H9 (cell line): ENCODE results near the gene CDC42EP3. TPM values are rescaled to one million over a fixed set of nuclear protein-coding genes. Genes with fewer than 3 reads are reported as not detected.

Experiments used
- DNase-seq: peaks from one replicate; pipeline ENCODE4 v3.0.0-alpha.2; 2017
- H2AFZ ChIP-seq: one replicate; pipeline ENCODE4 v1.6.1; 2013; ENCODE audit warnings: mild to moderate bottlenecking, low read length, control low read depth, moderate library complexity
- H2AK5ac ChIP-seq: 2 replicates; pipeline ENCODE4 v1.6.1; 2013; ENCODE audit warnings: low read length, control low read depth, mixed read lengths; ENCODE audit not compliant: insufficient read length
- H2BK120ac ChIP-seq: one replicate; pipeline ENCODE4 v1.6.1; 2013; ENCODE audit warnings: low read depth, mild to moderate bottlenecking, low read length, control low read depth, inconsistent platforms; ENCODE audit not compliant: poor library complexity, severe bottlenecking
- H2BK12ac ChIP-seq: 2 replicates; pipeline ENCODE4 v1.6.1; 2013; ENCODE audit warnings: low read length, control low read depth, mixed read lengths, low read depth; ENCODE audit not compliant: insufficient read length
- H2BK15ac ChIP-seq: 2 replicates; pipeline ENCODE4 v1.6.1; 2013; ENCODE audit warnings: low read depth, low read length, control low read depth
- H2BK20ac ChIP-seq: one replicate; pipeline ENCODE4 v1.6.1; 2013; ENCODE audit warnings: low read depth, mild to moderate bottlenecking, low read length, control low read depth, inconsistent platforms; ENCODE audit not compliant: poor library complexity, severe bottlenecking
- H2BK5ac ChIP-seq: 2 replicates; pipeline ENCODE4 v1.6.1; 2013; ENCODE audit warnings: low read length, control low read depth, mixed read lengths; ENCODE audit not compliant: insufficient read length
- H3K14ac ChIP-seq: 2 replicates; pipeline ENCODE4 v1.6.1; 2013; ENCODE audit warnings: low read length, control low read depth; ENCODE audit not compliant: insufficient read depth
- H3K18ac ChIP-seq: 2 replicates; pipeline ENCODE4 v1.6.1; 2013; ENCODE audit warnings: low read depth, mild to moderate bottlenecking, mixed read lengths, low read length, control low read depth; ENCODE audit not compliant: insufficient read length
- H3K23ac ChIP-seq: 2 replicates; pipeline ENCODE4 v1.6.1; 2013; ENCODE audit warnings: low read length, control low read depth, mixed read lengths, low read depth; ENCODE audit not compliant: insufficient read length
- H3K23me2 ChIP-seq: 2 replicates; pipeline ENCODE4 v1.6.1; 2013; ENCODE audit warnings: low read depth, mild to moderate bottlenecking, mixed read lengths, low read length, control low read depth; ENCODE audit not compliant: insufficient read length, poor library complexity, severe bottlenecking
- H3K27ac ChIP-seq: 2 replicates; pipeline ENCODE4 v1.5.1; 2013; ENCODE audit warnings: low read length, control low read depth, mixed read lengths, low read depth; ENCODE audit not compliant: insufficient read length
- H3K27me3 ChIP-seq: 2 replicates; pipeline ENCODE4 v1.6.1; 2013; ENCODE audit warnings: low read length, control low read depth, inconsistent platforms; ENCODE audit not compliant: insufficient read depth
- H3K4ac ChIP-seq: 2 replicates; pipeline ENCODE4 v1.6.1; 2013; ENCODE audit warnings: low read depth, mild to moderate bottlenecking, control low read depth, inconsistent platforms, low read length, moderate library complexity
- H3K4me1 ChIP-seq: 2 replicates; pipeline ENCODE4 v1.6.1; 2013; ENCODE audit warnings: low read length, control low read depth, inconsistent platforms; ENCODE audit not compliant: insufficient read depth
- H3K4me2 ChIP-seq: 2 replicates; pipeline ENCODE4 v1.6.1; 2013; ENCODE audit warnings: low read length, control low read depth, mixed read lengths; ENCODE audit not compliant: insufficient read length, insufficient read depth
- H3K56ac ChIP-seq: 2 replicates; pipeline ENCODE4 v1.6.1; 2013; ENCODE audit warnings: low read depth, mild to moderate bottlenecking, mixed read lengths, low read length, control low read depth; ENCODE audit not compliant: insufficient read length
- H3K79me1 ChIP-seq: 2 replicates; pipeline ENCODE4 v1.6.1; 2013; ENCODE audit warnings: low read depth, mild to moderate bottlenecking, moderate library complexity, low read length, control low read depth, inconsistent platforms; ENCODE audit not compliant: insufficient read depth, poor library complexity, severe bottlenecking
- H3K79me2 ChIP-seq: 2 replicates; pipeline ENCODE4 v1.6.1; 2013; ENCODE audit warnings: low read length, control low read depth, inconsistent platforms; ENCODE audit not compliant: insufficient read depth
- H3K9ac ChIP-seq: 2 replicates; pipeline ENCODE4 v1.6.1; 2013; ENCODE audit warnings: low read length, control low read depth, mixed read lengths; ENCODE audit not compliant: insufficient read length; ENCODE audit errors: extremely low read depth
- H3K9me3 ChIP-seq: one replicate; pipeline ENCODE4 v1.6.1; 2013; ENCODE audit warnings: low read depth, low read length, inconsistent platforms; ENCODE audit not compliant: control insufficient read depth
- H3T11ph ChIP-seq: one replicate; pipeline ENCODE4 v1.6.1; 2013; ENCODE audit warnings: mild to moderate bottlenecking, low read length, control low read depth, inconsistent platforms
- H4K20me1 ChIP-seq: one replicate; pipeline ENCODE4 v1.6.1; 2013; ENCODE audit not compliant: control insufficient read depth, insufficient read length, insufficient read depth
- H4K5ac ChIP-seq: 2 replicates; pipeline ENCODE4 v1.6.1; 2013; ENCODE audit warnings: low read depth, mild to moderate bottlenecking, mixed read lengths, low read length, control low read depth; ENCODE audit not compliant: insufficient read length
- H4K8ac ChIP-seq: replicated peaks from 2 replicates; pipeline ENCODE4 v1.6.1; 2013; ENCODE audit warnings: low read length, control low read depth, mixed read lengths, low read depth; ENCODE audit not compliant: insufficient read length
- H4K91ac ChIP-seq: 2 replicates; pipeline ENCODE4 v1.6.1; 2013; ENCODE audit warnings: low read depth, mild to moderate bottlenecking, moderate library complexity, mixed read lengths, low read length, control low read depth; ENCODE audit not compliant: insufficient read length
- H3K27ac Mint-ChIP-seq, 3 experiments: 2 replicates in 2 of 3; 3 replicates in 1 of 3; pipeline ENCODE4 v1.8.0; 2020 to 2021; ENCODE audit warnings: mixed read lengths in 3 of 3, mild to moderate bottlenecking in 1 of 3, moderate library complexity in 1 of 3
- H3K27me3 Mint-ChIP-seq: 2 replicates; pipeline ENCODE4 v1.8.0; 2021; ENCODE audit warnings: low read depth, mild to moderate bottlenecking, moderate library complexity, mixed read lengths
- H3K36me3 Mint-ChIP-seq, 3 experiments: 2 replicates in 2 of 3; 3 replicates in 1 of 3; pipeline ENCODE4 v1.8.0; 2020 to 2021; ENCODE audit warnings: low read depth in 3 of 3, mixed read lengths in 3 of 3; ENCODE audit not compliant: insufficient read depth in 1 of 3
- H3K4me1 Mint-ChIP-seq, 2 experiments: 2 replicates each; pipeline ENCODE4 v1.8.0; 2020; ENCODE audit warnings: mixed read lengths in 2 of 2
- H3K4me3 Mint-ChIP-seq, 2 experiments: 2 replicates in 1 of 2; 3 replicates in 1 of 2; pipeline ENCODE4 v1.8.0; 2020 to 2021; ENCODE audit warnings: mild to moderate bottlenecking in 2 of 2, mixed read lengths in 2 of 2, moderate library complexity in 1 of 2
- H3K9me3 Mint-ChIP-seq, 2 experiments: 2 replicates in 1 of 2; 3 replicates in 1 of 2; pipeline ENCODE4 v1.8.0; 2020; ENCODE audit warnings: mild to moderate bottlenecking in 2 of 2, mixed read lengths in 2 of 2, moderate library complexity in 1 of 2
- CTCF ChIP-seq: fragments of 200-600 bp; sonication (generic); conservative IDR thresholded peaks from 3 replicates; pipeline ENCODE4 v1.8.0; 2021; ENCODE audit warnings: antibody characterized with exemption, mild to moderate bottlenecking
- WGBS: extraction: QIAGEN DNeasy Blood & Tissue Kit; methylation state at CpG from one replicate; pipeline ENCODE4 v1.1.7; 2013; ENCODE audit warnings: missing lambda C conversion rate, low lambda C conversion rate, mixed read lengths; ENCODE audit not compliant: insufficient read length; ENCODE audit errors: extremely low coverage; 5-methylcytosine and 5-hydroxymethylcytosine counted together
- total RNA-seq: library from RNA; stranded (reverse); gene quantifications from 2 replicates; pipeline ENCODE4 v1.2.1, GENCODE V29; 2021

CDC42EP3 gene
- total RNA-seq, 1 experiment from 2014 or later, result 61.5 TPM

- H3K79me1 ChIP-seq, result no peaks in the 10 kb centered on the region
- Mint-ChIP-seq H3K27me3 (no peaks in the 10 kb centered on the region; the same call in none of the 2 replicates), H3K36me3 (peaks cover 7 to 21% (median 11%) of the 10 kb centered on the region in 3 experiments), H3K9me3 (peaks cover 27% of the 10 kb centered on the region in 2 experiments), H3K27ac (no peak overlapping the region), H3K4me3 (no peak overlapping the region), H3K4me1 (no peaks in the 10 kb centered on the region)
- H3K18ac ChIP-seq, result no peak overlapping the region
- H3K27ac ChIP-seq, result no peak overlapping the region
- H4K5ac ChIP-seq, result no peak overlapping the region
- no peak overlapping the region for H3K56ac ChIP-seq
- H2AFZ ChIP-seq, result no peak overlapping the region
- no peaks in the 10 kb centered on the region for H3K9me3 ChIP-seq
- no peaks in the 10 kb centered on the region for H3K27me3 ChIP-seq
- no peak overlapping the region for H2BK15ac ChIP-seq
- no peak for DNase-seq
- no peak overlapping the region for H2AK5ac ChIP-seq
- H4K8ac ChIP-seq, result no peak overlapping the region
- no peak overlapping the region for H2BK20ac ChIP-seq
- H3K4ac ChIP-seq, result no peak overlapping the region
- no peak overlapping the region for H3K23ac ChIP-seq
- no peaks in the 10 kb centered on the region for H3K79me2 ChIP-seq
- no peak overlapping the region for H3K14ac ChIP-seq
- H3K23me2 ChIP-seq, result no peaks in the 10 kb centered on the region
- H3K9ac ChIP-seq, result no peak overlapping the region
- no peak overlapping the region for H2BK120ac ChIP-seq
- no peak overlapping the region for H3T11ph ChIP-seq
- TF ChIP-seq CTCF, result no peak
- no peak overlapping the region for H4K91ac ChIP-seq
- H4K20me1 ChIP-seq, result no peaks in the 10 kb centered on the region
- H3K4me1 ChIP-seq, result no peaks in the 10 kb centered on the region
- no peak overlapping the region for H2BK12ac ChIP-seq
- H2BK5ac ChIP-seq, result no peak overlapping the region
- no CpG with 5 or more reads among the region's 2 CpGs for WGBS
- no peak overlapping the region for H3K4me2 ChIP-seq
These were observed 49.7 kb upstream of the CDC42EP3 start for GRCh38 chr2:37721201-37721560.
